IMR-90 (cell line): ENCODE results near the gene FARSB.

Source experiments
- BHLHE40 ChIP-seq: fragments of 150-350 bp; IDR thresholded peaks from 2 replicates; pipeline ENCODE4 v1.6.1; 2016; ENCODE audit warnings: mild to moderate bottlenecking, low read depth, low read length
- CEBPB ChIP-seq: IDR thresholded peaks from 2 replicates; pipeline ENCODE4 v1.6.1; 2012; ENCODE audit warnings: low read depth, low read length, improper control_type of control experiment
- CHD1 ChIP-seq: IDR thresholded peaks from 2 replicates; pipeline ENCODE4 v1.6.1; 2012; ENCODE audit warnings: low read depth, low read length, improper control_type of control experiment
- MAFK ChIP-seq: IDR thresholded peaks from 2 replicates; pipeline ENCODE4 v1.6.1; 2012; ENCODE audit warnings: low read depth, low read length, improper control_type of control experiment
- MXI1 ChIP-seq: IDR thresholded peaks from 2 replicates; pipeline ENCODE4 v1.6.1; 2012; ENCODE audit warnings: low read depth, mild to moderate bottlenecking, low read length, moderate library complexity, borderline replicate concordance
- POLR2A ChIP-seq: IDR thresholded peaks from 2 replicates; pipeline ENCODE4 v1.6.1; 2012; ENCODE audit warnings: mild to moderate bottlenecking, low read depth, low read length
- RAD21 ChIP-seq: IDR thresholded peaks from 2 replicates; pipeline ENCODE4 v1.6.1; 2012; ENCODE audit warnings: low read length, improper control_type of control experiment
- SMC3 ChIP-seq: fragments of 150-350 bp; IDR thresholded peaks from 2 replicates; pipeline ENCODE4 v1.6.1; 2016; ENCODE audit warnings: low read depth, mild to moderate bottlenecking, antibody characterized with exemption, low read length, moderate library complexity
- TF ChIP-seq, protein P1 (sequence below): conservative IDR thresholded peaks from 2 replicates; pipeline ENCODE4 v1.5.1; 2012; ENCODE audit warnings: mild to moderate bottlenecking, low read depth, low read length, improper control_type of control experiment
- TF ChIP-seq, protein P2 (sequence below): fragments of 150-350 bp; IDR thresholded peaks from 2 replicates; pipeline ENCODE4 v1.6.1; 2017; ENCODE audit warnings: mild to moderate bottlenecking, antibody characterized with exemption, low read length, low read depth

DNA sequence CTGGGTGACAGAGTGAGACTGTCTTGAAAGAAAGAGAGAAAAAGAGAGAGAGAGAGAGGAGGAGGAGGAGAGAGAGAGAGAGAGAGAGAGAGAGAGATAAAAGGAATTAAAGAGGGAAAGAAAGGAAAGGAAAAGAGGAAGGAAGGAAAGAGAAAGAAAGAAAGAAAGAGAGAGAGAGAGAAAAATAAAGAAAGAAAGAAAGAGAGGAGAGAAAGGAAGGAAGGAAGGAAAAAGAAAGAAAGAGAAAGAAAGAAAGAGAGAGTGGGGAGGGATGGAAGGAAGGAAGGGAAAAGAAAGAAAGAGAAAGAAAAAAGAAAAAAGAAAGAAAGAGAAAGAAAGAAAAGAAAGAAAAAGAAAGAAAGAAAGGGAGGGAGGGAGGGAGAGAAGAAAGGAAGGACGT, 45.3 kb upstream of the FARSB start:
- TF ChIP-seq MXI1 (no peak), SMC3 (no peak), CHD1 (no peak), POLR2A (no peak), MAFK (no peak), CEBPB (no peak), RAD21 (no peak), BHLHE40 (no peak)
- TF ChIP-seq, protein P1, sequence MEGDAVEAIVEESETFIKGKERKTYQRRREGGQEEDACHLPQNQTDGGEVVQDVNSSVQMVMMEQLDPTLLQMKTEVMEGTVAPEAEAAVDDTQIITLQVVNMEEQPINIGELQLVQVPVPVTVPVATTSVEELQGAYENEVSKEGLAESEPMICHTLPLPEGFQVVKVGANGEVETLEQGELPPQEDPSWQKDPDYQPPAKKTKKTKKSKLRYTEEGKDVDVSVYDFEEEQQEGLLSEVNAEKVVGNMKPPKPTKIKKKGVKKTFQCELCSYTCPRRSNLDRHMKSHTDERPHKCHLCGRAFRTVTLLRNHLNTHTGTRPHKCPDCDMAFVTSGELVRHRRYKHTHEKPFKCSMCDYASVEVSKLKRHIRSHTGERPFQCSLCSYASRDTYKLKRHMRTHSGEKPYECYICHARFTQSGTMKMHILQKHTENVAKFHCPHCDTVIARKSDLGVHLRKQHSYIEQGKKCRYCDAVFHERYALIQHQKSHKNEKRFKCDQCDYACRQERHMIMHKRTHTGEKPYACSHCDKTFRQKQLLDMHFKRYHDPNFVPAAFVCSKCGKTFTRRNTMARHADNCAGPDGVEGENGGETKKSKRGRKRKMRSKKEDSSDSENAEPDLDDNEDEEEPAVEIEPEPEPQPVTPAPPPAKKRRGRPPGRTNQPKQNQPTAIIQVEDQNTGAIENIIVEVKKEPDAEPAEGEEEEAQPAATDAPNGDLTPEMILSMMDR, result no peak
- TF ChIP-seq, protein P2, sequence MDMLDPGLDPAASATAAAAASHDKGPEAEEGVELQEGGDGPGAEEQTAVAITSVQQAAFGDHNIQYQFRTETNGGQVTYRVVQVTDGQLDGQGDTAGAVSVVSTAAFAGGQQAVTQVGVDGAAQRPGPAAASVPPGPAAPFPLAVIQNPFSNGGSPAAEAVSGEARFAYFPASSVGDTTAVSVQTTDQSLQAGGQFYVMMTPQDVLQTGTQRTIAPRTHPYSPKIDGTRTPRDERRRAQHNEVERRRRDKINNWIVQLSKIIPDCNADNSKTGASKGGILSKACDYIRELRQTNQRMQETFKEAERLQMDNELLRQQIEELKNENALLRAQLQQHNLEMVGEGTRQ, result no peak
